Neural cell (in vitro differentiated cells): ENCODE results near the gene KCNQ1OT1. TPM values are rescaled to one million over a fixed set of nuclear protein-coding genes. Genes with fewer than 3 reads are reported as not detected.

ENCODE experiments used
- H2AFZ ChIP-seq: fragments of 200-600, 300-800 bp; sonication (generic), shearing (Covaris generic); 2 replicates; pipeline ENCODE4 v1.6.0; 2014; ENCODE audit warnings: low read depth, mild to moderate bottlenecking, antibody characterized with exemption, low read length, moderate library complexity
- H3F3A ChIP-seq: fragments of 200-600 bp; shearing (Covaris generic); 2 replicates; pipeline ENCODE4 v1.6.1; 2016; ENCODE audit warnings: mild to moderate bottlenecking, moderate library complexity, mixed read lengths, antibody characterized with exemption, low read length; ENCODE audit not compliant: insufficient read depth, poor library complexity, severe bottlenecking
- H3K27ac ChIP-seq: fragments of 200-600, 300-800 bp; sonication (generic), shearing (Covaris generic); 2 replicates; pipeline ENCODE4 v1.5.1; 2014; ENCODE audit warnings: mild to moderate bottlenecking, low read length, moderate library complexity
- H3K27me3 ChIP-seq: fragments of 300-800, 200-600 bp; sonication (generic), shearing (Covaris generic); 2 replicates; pipeline ENCODE4 v1.6.0; 2014; ENCODE audit warnings: mild to moderate bottlenecking, low read depth, low read length, moderate library complexity; ENCODE audit not compliant: insufficient read depth
- H3K36me3 ChIP-seq: fragments of 300-800, 200-600 bp; sonication (generic), shearing (Covaris generic); 2 replicates; pipeline ENCODE4 v1.5.1; 2014; ENCODE audit warnings: mild to moderate bottlenecking, antibody characterized with exemption, low read length, moderate library complexity; ENCODE audit not compliant: insufficient read depth
- H3K4me2 ChIP-seq: fragments of 300-800, 200-600 bp; sonication (generic), shearing (Covaris generic); 2 replicates; pipeline ENCODE4 v1.6.0; 2014; ENCODE audit warnings: mild to moderate bottlenecking, low read length
- H3K4me3 ChIP-seq: fragments of 300-800, 200-600 bp; sonication (generic), shearing (Covaris generic); 2 replicates; pipeline ENCODE4 v1.5.1; 2014; ENCODE audit warnings: mild to moderate bottlenecking, low read length, moderate library complexity
- H3K79me2 ChIP-seq: fragments of 200-600 bp; shearing (Covaris generic); replicated peaks from 2 replicates; pipeline ENCODE4 v1.6.0; 2014; ENCODE audit warnings: mild to moderate bottlenecking, low read length, moderate library complexity; ENCODE audit not compliant: insufficient read depth
- H3K9ac ChIP-seq: fragments of 300-800, 200-600 bp; sonication (generic), shearing (Covaris generic); 2 replicates; pipeline ENCODE4 v1.6.1; 2016; ENCODE audit warnings: mild to moderate bottlenecking, low read length, mixed read lengths
- H3K9me2 ChIP-seq: fragments of 200-600 bp; shearing (Covaris generic); 2 replicates; pipeline ENCODE4 v1.6.1; 2016; ENCODE audit warnings: mild to moderate bottlenecking, low read length, mixed read lengths; ENCODE audit not compliant: insufficient read depth
- H3K9me3 ChIP-seq: fragments of 200-600, 300-800 bp; sonication (generic), shearing (Covaris generic); 2 replicates; pipeline ENCODE4 v1.6.1; 2016; ENCODE audit warnings: mild to moderate bottlenecking, mixed run types, low read length, moderate library complexity, mixed read lengths
- H4K20me1 ChIP-seq: fragments of 200-600 bp; shearing (Covaris generic); 2 replicates; pipeline ENCODE4 v1.6.1; 2016; ENCODE audit warnings: mild to moderate bottlenecking, mixed run types; ENCODE audit not compliant: insufficient read depth
- CTCF ChIP-seq: fragments of 450-650 bp; IDR thresholded peaks from 2 replicates; pipeline ENCODE4 v1.5.1; 2014; ENCODE audit warnings: antibody characterized with exemption, mild to moderate bottlenecking, moderate library complexity; ENCODE audit not compliant: poor library complexity, severe bottlenecking
- EP300 ChIP-seq: fragments of 450-650 bp; conservative IDR thresholded peaks from 2 replicates; pipeline ENCODE4 v1.6.1; 2014; ENCODE audit warnings: antibody characterized with exemption, mild to moderate bottlenecking, moderate library complexity; ENCODE audit not compliant: poor library complexity, severe bottlenecking
- EZH2 ChIP-seq: fragments of 200-600, 300-800 bp; shearing (Covaris generic), sonication (generic); IDR thresholded peaks from 2 replicates; pipeline ENCODE4 v1.6.1; 2014; ENCODE audit warnings: antibody characterized with exemption, low read length, borderline replicate concordance, mild to moderate bottlenecking; ENCODE audit not compliant: insufficient read depth, poor library complexity, severe bottlenecking
- MXI1 ChIP-seq: fragments of 450-650 bp; conservative IDR thresholded peaks from 2 replicates; pipeline ENCODE4 v1.6.1; 2014; ENCODE audit warnings: antibody characterized with exemption, mild to moderate bottlenecking; ENCODE audit not compliant: poor library complexity, severe bottlenecking
- RAD21 ChIP-seq: fragments of 450-650 bp; conservative IDR thresholded peaks from 2 replicates; pipeline ENCODE4 v1.6.1; 2014; ENCODE audit warnings: antibody characterized with exemption, mild to moderate bottlenecking, moderate library complexity
- REST ChIP-seq: IDR thresholded peaks from 2 replicates; pipeline ENCODE4 v1.6.1; 2012; ENCODE audit warnings: borderline replicate concordance
- SMC3 ChIP-seq: fragments of 450-650 bp; conservative IDR thresholded peaks from 2 replicates; pipeline ENCODE4 v1.6.1; 2014; ENCODE audit warnings: antibody characterized with exemption, mild to moderate bottlenecking, moderate library complexity; ENCODE audit not compliant: poor library complexity
- polyA plus RNA-seq: library from polyadenylated mRNA; depleted of rRNA; stranded (reverse); fragments of >200 nt; gene quantifications from 2 replicates; pipeline ENCODE4 v1.2.3, GENCODE V29; 2014

The KCNQ1OT1 gene
- polyA plus RNA-seq, 1 donor from 2014 or later, result 0.12 TPM

GRCh38 chr11:2703363-2704141, 3.8 kb upstream of the KCNQ1OT1 start:
- Histone ChIP-seq H2AFZ (no peak overlapping the region), H3K79me2 (peaks cover 8% of the 10 kb centered on the region), H3K4me3 (no peak overlapping the region), H4K20me1 (no peaks in the 10 kb centered on the region), H3K9ac (no peak overlapping the region), H3K36me3 (no peaks in the 10 kb centered on the region), H3K27me3 (no peaks in the 10 kb centered on the region), H3K4me2 (no peak overlapping the region), H3K27ac (no peak overlapping the region), H3K9me3 (no peaks in the 10 kb centered on the region), H3F3A (no peaks in the 10 kb centered on the region), H3K9me2 (no peaks in the 10 kb centered on the region)
- TF ChIP-seq EP300, result no peak
- no peak for TF ChIP-seq SMC3
- TF ChIP-seq EZH2, result no peak

- no peaks in the 10 kb centered on the region for H4K20me1 ChIP-seq
- H3K27ac ChIP-seq, result no peak overlapping the region
- H3F3A ChIP-seq, result no peaks in the 10 kb centered on the region
- H3K9me3 ChIP-seq, result no peaks in the 10 kb centered on the region
- no peak overlapping the region for H2AFZ ChIP-seq
- H3K79me2 ChIP-seq, result peaks cover 15% of the 10 kb centered on the region
- H3K36me3 ChIP-seq, result no peaks in the 10 kb centered on the region
- H3K9me2 ChIP-seq, result no peaks in the 10 kb centered on the region
- no peaks in the 10 kb centered on the region for H3K27me3 ChIP-seq
- TF ChIP-seq RAD21 (no peak), MXI1 (no peak), EP300 (no peak)
- no peak overlapping the region for H3K9ac ChIP-seq
- H3K4me3 ChIP-seq, result no peak overlapping the region
- no peak overlapping the region for H3K4me2 ChIP-seq
Observed at GRCh38 chr11:2702771-2703362, 3.1 kb upstream of the KCNQ1OT1 start.

DNA sequence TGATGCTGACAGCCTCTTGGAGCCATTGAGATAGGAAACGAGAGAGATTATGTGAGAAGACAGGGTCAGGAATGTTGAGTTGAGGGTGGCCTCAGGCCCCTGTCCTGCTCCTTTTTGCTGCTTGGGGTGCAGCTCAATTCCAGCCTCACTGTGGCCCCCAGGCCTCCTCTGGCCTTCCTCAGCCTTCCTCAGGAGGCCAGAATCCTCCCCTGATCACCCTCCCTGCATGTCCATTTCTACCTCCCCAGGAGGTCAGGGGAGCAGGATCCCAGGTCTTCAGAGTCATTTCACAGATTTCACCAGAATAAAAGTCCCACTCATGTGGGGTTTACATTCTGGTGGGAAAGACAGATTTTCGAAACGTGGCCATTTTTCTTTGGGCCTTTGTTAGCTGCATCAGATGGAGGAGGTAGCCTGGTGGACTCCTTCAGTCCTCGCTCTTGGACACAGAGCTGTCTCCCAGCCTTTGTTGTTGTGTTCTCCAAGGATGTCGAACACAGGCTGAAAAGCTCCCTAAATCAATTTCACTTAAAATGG, 2.2 kb upstream of the KCNQ1OT1 start:
- H3K4me2 ChIP-seq, result no peak overlapping the region
- H3K27me3 ChIP-seq, result no peaks in the 10 kb centered on the region
- H3K9ac ChIP-seq, result no peak overlapping the region
- no peaks in the 10 kb centered on the region for H3F3A ChIP-seq
- no peak overlapping the region for H2AFZ ChIP-seq
- H4K20me1 ChIP-seq, result no peaks in the 10 kb centered on the region
- H3K9me3 ChIP-seq, result no peaks in the 10 kb centered on the region
- H3K27ac ChIP-seq, result no peak overlapping the region
- peaks cover 24% of the 10 kb centered on the region for H3K79me2 ChIP-seq
- TF ChIP-seq EP300, result no peak
- TF ChIP-seq REST, result no peak
- TF ChIP-seq CTCF, result no peak
- no peak for TF ChIP-seq MXI1
- TF ChIP-seq RAD21, result no peak
- TF ChIP-seq EZH2, result no peak
- no peak for TF ChIP-seq SMC3
- no peaks in the 10 kb centered on the region for H3K9me2 ChIP-seq
- no peak overlapping the region for H3K4me3 ChIP-seq
- H3K36me3 ChIP-seq, result no peaks in the 10 kb centered on the region
